Panc1 (cell line): ENCODE results near the gene ECI1. TPM values are rescaled to one million over a fixed set of nuclear protein-coding genes. Genes with fewer than 3 reads are reported as not detected.

Experiments used
- ATAC-seq: fragments of 200-7000 bp; cut with Tn5 transposase; 2 replicates; pipeline ENCODE4 v1.9.1; 2020; ENCODE audit warnings: mild to moderate bottlenecking, moderate library complexity
- BruUV-seq: library from RNA; stranded (reverse); fragments of 400-500 nt; replicated peaks from 2 replicates; lab custom pipeline; 2021; lab: Mats Ljungman, UMichigan
- CTCF ChIA-PET: fragments of 300-600 bp; sonication (Branson Sonifier 250); formaldehyde crosslinking; loops from one replicate; lab custom pipeline; 2022; ENCODE audit warnings: antibody characterized with exemption; lab: Charles Lee
- POLR2A ChIA-PET: fragments of 300-600 bp; sonication (Branson Sonifier 250); formaldehyde crosslinking; loops from one replicate; lab custom pipeline; 2022; ENCODE audit warnings: antibody characterized with exemption; lab: Charles Lee
- DNase-seq: peaks from one replicate; pipeline ENCODE4 v3.0.0-alpha.2; 2010; ENCODE audit warnings: low read depth, low spot score
- H3K27ac ChIP-seq: 2 replicates; pipeline ENCODE4 v1.5.1; 2011; ENCODE audit warnings: mild to moderate bottlenecking, low read length, inconsistent platforms
- H3K27me3 ChIP-seq: fragments of 200-500 bp; sonication (Bioruptor generic); 2 replicates; pipeline ENCODE4 v1.6.0; 2014; ENCODE audit warnings: low read length, inconsistent platforms; ENCODE audit not compliant: control insufficient read depth, insufficient read depth
- H3K36me3 ChIP-seq: fragments of 200-500 bp; sonication (Bioruptor generic); 2 replicates; pipeline ENCODE4 v1.5.1; 2014; ENCODE audit warnings: inconsistent platforms, mild to moderate bottlenecking, low read length, moderate library complexity; ENCODE audit not compliant: control insufficient read depth, insufficient read depth
- H3K4me1 ChIP-seq: 2 replicates; pipeline ENCODE4 v1.5.1; 2011; ENCODE audit warnings: inconsistent platforms, mild to moderate bottlenecking, low read length, moderate library complexity; ENCODE audit not compliant: control insufficient read depth, insufficient read depth
- H3K4me3 ChIP-seq, 2 experiments: 2 replicates each; pipeline ENCODE4 v1.5.1; 2011 to 2012; ENCODE audit warnings: low read depth in 2 of 2, low read length in 2 of 2, mild to moderate bottlenecking in 2 of 2, inconsistent platforms in 1 of 2, moderate library complexity in 1 of 2
- H3K9me3 ChIP-seq: fragments of 200-500 bp; sonication (Bioruptor generic); 2 replicates; pipeline ENCODE4 v1.5.1; 2014; ENCODE audit warnings: low read depth, mild to moderate bottlenecking, inconsistent platforms, low read length, moderate library complexity; ENCODE audit not compliant: control insufficient read depth, insufficient read depth
- POLR2AphosphoS5 ChIP-seq: IDR thresholded peaks from 2 replicates; pipeline ENCODE4 v1.6.1; 2012; ENCODE audit warnings: mild to moderate bottlenecking, low read depth, low read length, moderate library complexity
- SIN3A ChIP-seq: IDR thresholded peaks from 2 replicates; pipeline ENCODE4 v1.6.1; 2012; ENCODE audit warnings: low read depth, mild to moderate bottlenecking, low read length, moderate library complexity, borderline replicate concordance; ENCODE audit not compliant: insufficient read depth
- TCF7L2 ChIP-seq: IDR thresholded peaks from 2 replicates; pipeline ENCODE4 v1.6.1; 2011; ENCODE audit warnings: mild to moderate bottlenecking, low read depth, low read length, inconsistent platforms
- in situ Hi-C: cut with HindIII; loops from 2 replicates; pipeline ENCODE4 v1.10.0; 2016; ENCODE audit warnings: low sequenced_read_pairs, low pct_unique_long_range_greater_than_20kb
- intact Hi-C: fragments of 100-400 bp; cut with micrococcal nuclease; formaldehyde crosslinking; loops from one replicate; pipeline ENCODE4 v1.10.0; 2022; ENCODE audit not compliant: unreplicated experiment
- total RNA-seq: library from RNA; stranded (reverse); gene quantifications from one replicate; pipeline ENCODE4 v1.2.1, GENCODE V29; 2021; ENCODE audit not compliant: unreplicated experiment
- TF ChIP-seq, protein P1 (sequence below), 2 experiments: IDR thresholded peaks; 2 replicates each; pipeline ENCODE4 v1.6.1; 2011 to 2012; ENCODE audit warnings: low read depth in 2 of 2, control low read depth in 1 of 2, low read length in 1 of 2, mild to moderate bottlenecking in 1 of 2, moderate library complexity in 1 of 2; ENCODE audit not compliant: insufficient read depth in 1 of 2
- TF ChIP-seq, protein P2 (sequence below): fragments of 450-650 bp; IDR thresholded peaks from 2 replicates; pipeline ENCODE4 v1.5.1; 2017; ENCODE audit warnings: mild to moderate bottlenecking

The ECI1 gene
- total RNA-seq, 1 experiment from 2014 or later = 117 TPM

DNA sequence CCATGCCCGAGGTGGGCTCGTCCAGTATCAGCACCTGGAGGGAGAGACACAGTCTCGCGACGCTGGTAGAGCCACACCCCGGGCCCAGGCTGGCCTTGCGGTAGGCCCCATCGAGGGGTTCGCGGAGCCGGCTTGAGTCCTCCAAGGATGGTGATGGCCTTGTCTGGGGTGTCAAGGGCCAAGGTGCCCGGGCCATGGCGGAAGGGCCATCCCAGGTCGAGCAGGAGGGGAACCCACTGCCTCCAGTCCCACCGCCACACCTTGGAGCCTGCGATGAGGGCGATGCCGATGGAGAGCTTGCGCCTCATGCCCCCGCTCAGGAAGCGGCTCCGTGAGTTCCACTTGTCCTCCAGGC, 46.1 kb upstream of the ECI1 start:
- no peaks in the 10 kb centered on the region for H3K9me3 ChIP-seq
- H3K27ac ChIP-seq = no peak overlapping the region
- intact Hi-C loops = no loop called here
- no peaks in the 10 kb centered on the region for H3K4me1 ChIP-seq
- ChIA-PET POLR2A (no interaction called here), CTCF (no interaction called here)
- TF ChIP-seq POLR2AphosphoS5 (no peak), TCF7L2 (no peak), SIN3A (no peak)
- TF ChIP-seq, protein P1, sequence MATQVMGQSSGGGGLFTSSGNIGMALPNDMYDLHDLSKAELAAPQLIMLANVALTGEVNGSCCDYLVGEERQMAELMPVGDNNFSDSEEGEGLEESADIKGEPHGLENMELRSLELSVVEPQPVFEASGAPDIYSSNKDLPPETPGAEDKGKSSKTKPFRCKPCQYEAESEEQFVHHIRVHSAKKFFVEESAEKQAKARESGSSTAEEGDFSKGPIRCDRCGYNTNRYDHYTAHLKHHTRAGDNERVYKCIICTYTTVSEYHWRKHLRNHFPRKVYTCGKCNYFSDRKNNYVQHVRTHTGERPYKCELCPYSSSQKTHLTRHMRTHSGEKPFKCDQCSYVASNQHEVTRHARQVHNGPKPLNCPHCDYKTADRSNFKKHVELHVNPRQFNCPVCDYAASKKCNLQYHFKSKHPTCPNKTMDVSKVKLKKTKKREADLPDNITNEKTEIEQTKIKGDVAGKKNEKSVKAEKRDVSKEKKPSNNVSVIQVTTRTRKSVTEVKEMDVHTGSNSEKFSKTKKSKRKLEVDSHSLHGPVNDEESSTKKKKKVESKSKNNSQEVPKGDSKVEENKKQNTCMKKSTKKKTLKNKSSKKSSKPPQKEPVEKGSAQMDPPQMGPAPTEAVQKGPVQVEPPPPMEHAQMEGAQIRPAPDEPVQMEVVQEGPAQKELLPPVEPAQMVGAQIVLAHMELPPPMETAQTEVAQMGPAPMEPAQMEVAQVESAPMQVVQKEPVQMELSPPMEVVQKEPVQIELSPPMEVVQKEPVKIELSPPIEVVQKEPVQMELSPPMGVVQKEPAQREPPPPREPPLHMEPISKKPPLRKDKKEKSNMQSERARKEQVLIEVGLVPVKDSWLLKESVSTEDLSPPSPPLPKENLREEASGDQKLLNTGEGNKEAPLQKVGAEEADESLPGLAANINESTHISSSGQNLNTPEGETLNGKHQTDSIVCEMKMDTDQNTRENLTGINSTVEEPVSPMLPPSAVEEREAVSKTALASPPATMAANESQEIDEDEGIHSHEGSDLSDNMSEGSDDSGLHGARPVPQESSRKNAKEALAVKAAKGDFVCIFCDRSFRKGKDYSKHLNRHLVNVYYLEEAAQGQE (IDR thresholded peaks at IDR 0.05; ENCODE audit: insufficient read depth in 1 of 2, low read depth in 2 of 2, low read length in 1 of 2) = no peak
- TF ChIP-seq, protein P2, sequence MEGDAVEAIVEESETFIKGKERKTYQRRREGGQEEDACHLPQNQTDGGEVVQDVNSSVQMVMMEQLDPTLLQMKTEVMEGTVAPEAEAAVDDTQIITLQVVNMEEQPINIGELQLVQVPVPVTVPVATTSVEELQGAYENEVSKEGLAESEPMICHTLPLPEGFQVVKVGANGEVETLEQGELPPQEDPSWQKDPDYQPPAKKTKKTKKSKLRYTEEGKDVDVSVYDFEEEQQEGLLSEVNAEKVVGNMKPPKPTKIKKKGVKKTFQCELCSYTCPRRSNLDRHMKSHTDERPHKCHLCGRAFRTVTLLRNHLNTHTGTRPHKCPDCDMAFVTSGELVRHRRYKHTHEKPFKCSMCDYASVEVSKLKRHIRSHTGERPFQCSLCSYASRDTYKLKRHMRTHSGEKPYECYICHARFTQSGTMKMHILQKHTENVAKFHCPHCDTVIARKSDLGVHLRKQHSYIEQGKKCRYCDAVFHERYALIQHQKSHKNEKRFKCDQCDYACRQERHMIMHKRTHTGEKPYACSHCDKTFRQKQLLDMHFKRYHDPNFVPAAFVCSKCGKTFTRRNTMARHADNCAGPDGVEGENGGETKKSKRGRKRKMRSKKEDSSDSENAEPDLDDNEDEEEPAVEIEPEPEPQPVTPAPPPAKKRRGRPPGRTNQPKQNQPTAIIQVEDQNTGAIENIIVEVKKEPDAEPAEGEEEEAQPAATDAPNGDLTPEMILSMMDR = no peak
- H3K27me3 ChIP-seq = no peaks in the 10 kb centered on the region
- DNase-seq (no peak), ATAC-seq (no peak)
- H3K4me3 ChIP-seq = no peak overlapping the region
- in situ Hi-C loops = no loop called here
- BruUV-seq = no TSS peak
- H3K36me3 ChIP-seq = no peaks in the 10 kb centered on the region

DNA sequence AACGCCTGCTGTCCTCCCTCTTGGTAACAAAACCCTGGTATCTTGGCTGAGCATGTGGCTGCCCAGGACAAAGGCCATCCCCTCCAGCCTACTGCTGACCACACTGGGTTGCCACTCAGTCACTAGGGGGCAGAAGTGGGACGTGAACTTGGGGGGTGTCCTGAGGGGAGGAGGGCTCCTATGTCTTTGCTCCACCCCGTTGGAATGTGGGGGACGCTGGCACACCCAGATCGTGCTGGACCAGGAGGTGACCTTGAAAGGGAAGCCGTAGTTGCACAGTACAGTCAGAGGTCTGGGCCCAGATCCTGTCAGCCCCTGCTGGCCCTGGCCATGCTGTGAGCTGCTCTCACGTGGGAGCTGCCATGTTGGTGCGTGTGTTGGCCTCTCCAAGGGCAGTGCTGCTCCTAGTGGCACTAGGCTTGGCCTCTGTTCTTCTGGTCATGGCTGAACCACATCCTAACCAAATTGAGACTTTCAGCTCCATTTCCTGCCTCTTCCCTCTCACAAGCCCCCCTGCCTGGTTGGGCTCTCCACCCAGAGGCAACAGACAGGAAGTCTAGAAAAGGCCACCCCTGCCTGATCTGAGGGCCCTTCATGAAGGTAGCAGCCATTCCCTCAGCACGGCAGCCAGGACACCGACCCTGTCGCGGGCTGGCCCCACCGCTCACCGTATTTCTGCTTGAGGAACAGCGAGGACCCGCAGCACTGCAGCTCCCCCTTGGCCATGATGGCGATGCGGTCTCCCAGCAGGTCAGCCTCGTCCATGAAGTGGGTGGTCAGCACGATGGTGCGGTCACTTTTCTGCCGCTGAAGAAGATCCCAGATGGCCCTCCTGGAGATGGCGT, 45.5 kb upstream of the ECI1 start:
- TF ChIP-seq, protein P2 = no peak
- TF ChIP-seq SIN3A (no peak), TCF7L2 (no peak)
- TF ChIP-seq, protein P1 (IDR thresholded peaks at IDR 0.05; ENCODE audit: insufficient read depth in 1 of 2, low read depth in 2 of 2, low read length in 1 of 2) = no peak
- POLR2A ChIA-PET = interaction anchor here (0.6 kb wide), 1 partner anchor 41 kb away, joined by 3 read pairs; no protein-coding TSS in a partner anchor
- Histone ChIP-seq H3K36me3 (no peaks in the 10 kb centered on the region), H3K9me3 (no peaks in the 10 kb centered on the region), H3K4me1 (no peaks in the 10 kb centered on the region), H3K4me3 (no peak overlapping the region), H3K27ac (no peak overlapping the region), H3K27me3 (no peaks in the 10 kb centered on the region)
- CTCF ChIA-PET = no interaction called here
- in situ Hi-C loops (no loop called here), intact Hi-C loops (no loop called here)
- peak; percentile 15 for DNase-seq
- ATAC-seq = peak; percentile 72; the same call in 1 of the 2 replicates
- BruUV-seq = no TSS peak
